Natural killer cell (primary cell): ENCODE data around the gene TUBB. TPM values are rescaled to one million over a fixed set of nuclear protein-coding genes. Genes with fewer than 3 reads are reported as not detected.

ENCODE experiments used
- ATAC-seq, 3 donors: fragments of 150-1000 bp in 2 of 3; fragments of 200-7000 bp in 1 of 3; cut with Tn5 transposase; 1 replicate in 1 of 3; 2 replicates in 2 of 3; pipeline ENCODE4 v1.10.0; 2021; ENCODE audit warnings: mild to moderate bottlenecking in 2 of 3, moderate library complexity in 2 of 3
- DNase-seq, 2 donors: peaks; one replicate each; pipeline versions ENCODE4 v3.0.0 to v3.0.0-alpha.2; 2013 to 2021; ENCODE audit warnings: mixed read lengths in 1 of 2
- H3K27ac ChIP-seq: one replicate; pipeline ENCODE4 v1.5.1; 2013; ENCODE audit warnings: mild to moderate bottlenecking, low read length
- H3K27me3 ChIP-seq: one replicate; pipeline ENCODE4 v1.6.1; 2013; ENCODE audit warnings: low read length; ENCODE audit not compliant: control insufficient read depth, insufficient read depth
- H3K36me3 ChIP-seq: one replicate; pipeline ENCODE4 v1.6.1; 2013; ENCODE audit warnings: low read length; ENCODE audit not compliant: control insufficient read depth, insufficient read depth
- H3K4me1 ChIP-seq: one replicate; pipeline ENCODE4 v1.6.1; 2013; ENCODE audit warnings: low read length; ENCODE audit not compliant: control insufficient read depth, insufficient read depth
- H3K4me3 ChIP-seq: one replicate; pipeline ENCODE4 v1.5.1; 2013; ENCODE audit warnings: low read length
- H3K9me3 ChIP-seq: one replicate; pipeline ENCODE4 v1.6.1; 2013; ENCODE audit warnings: low read length; ENCODE audit not compliant: control insufficient read depth, insufficient read depth
- H3K27ac Mint-ChIP-seq, 2 donors: one replicate each; pipeline ENCODE4 v1.8.0; 2022; ENCODE audit warnings: mild to moderate bottlenecking in 2 of 2, mixed read lengths in 2 of 2, moderate library complexity in 1 of 2
- H3K27me3 Mint-ChIP-seq, 2 donors: one replicate each; pipeline ENCODE4 v1.8.0; 2022; ENCODE audit warnings: low read depth in 2 of 2, mixed read lengths in 2 of 2
- H3K36me3 Mint-ChIP-seq: one replicate; pipeline ENCODE4 v1.8.0; 2022; ENCODE audit warnings: mixed read lengths
- H3K4me1 Mint-ChIP-seq, 2 donors: one replicate each; pipeline ENCODE4 v1.8.0; 2022; ENCODE audit warnings: mixed read lengths in 2 of 2
- H3K4me3 Mint-ChIP-seq: one replicate; pipeline ENCODE4 v1.8.0; 2022; ENCODE audit warnings: mild to moderate bottlenecking, moderate library complexity, mixed read lengths
- H3K9me3 Mint-ChIP-seq, 2 donors: one replicate each; pipeline ENCODE4 v1.8.0; 2022; ENCODE audit warnings: mixed read lengths in 2 of 2
- CTCF ChIP-seq: fragments of 200-600 bp; IDR thresholded peaks from one replicate; pipeline ENCODE4 v1.8.0; 2022; ENCODE audit warnings: antibody characterized with exemption
- WGBS: methylation state at CpG from one replicate; pipeline ENCODE4 v1.1.7; 2013; ENCODE audit warnings: missing lambda C conversion rate; ENCODE audit not compliant: insufficient coverage; 5-methylcytosine and 5-hydroxymethylcytosine counted together
- intact Hi-C: fragments of 100-400 bp; cut with micrococcal nuclease; formaldehyde crosslinking; loops from one replicate; pipeline ENCODE4 v1.14.2; 2022
- total RNA-seq, 4 donors: library from RNA; stranded (reverse); fragments of 120-200 nt in 1 of 4; gene quantifications; one replicate each; pipeline versions ENCODE4 v1.2.3 to v1.2.4, GENCODE V29; 2013 to 2022

The TUBB gene
- total RNA-seq, 3 donors from 2014 or later (not counting 1 experiment from before 2014, with no cell fraction given) = 121 to 168 (median 127) TPM

DNA sequence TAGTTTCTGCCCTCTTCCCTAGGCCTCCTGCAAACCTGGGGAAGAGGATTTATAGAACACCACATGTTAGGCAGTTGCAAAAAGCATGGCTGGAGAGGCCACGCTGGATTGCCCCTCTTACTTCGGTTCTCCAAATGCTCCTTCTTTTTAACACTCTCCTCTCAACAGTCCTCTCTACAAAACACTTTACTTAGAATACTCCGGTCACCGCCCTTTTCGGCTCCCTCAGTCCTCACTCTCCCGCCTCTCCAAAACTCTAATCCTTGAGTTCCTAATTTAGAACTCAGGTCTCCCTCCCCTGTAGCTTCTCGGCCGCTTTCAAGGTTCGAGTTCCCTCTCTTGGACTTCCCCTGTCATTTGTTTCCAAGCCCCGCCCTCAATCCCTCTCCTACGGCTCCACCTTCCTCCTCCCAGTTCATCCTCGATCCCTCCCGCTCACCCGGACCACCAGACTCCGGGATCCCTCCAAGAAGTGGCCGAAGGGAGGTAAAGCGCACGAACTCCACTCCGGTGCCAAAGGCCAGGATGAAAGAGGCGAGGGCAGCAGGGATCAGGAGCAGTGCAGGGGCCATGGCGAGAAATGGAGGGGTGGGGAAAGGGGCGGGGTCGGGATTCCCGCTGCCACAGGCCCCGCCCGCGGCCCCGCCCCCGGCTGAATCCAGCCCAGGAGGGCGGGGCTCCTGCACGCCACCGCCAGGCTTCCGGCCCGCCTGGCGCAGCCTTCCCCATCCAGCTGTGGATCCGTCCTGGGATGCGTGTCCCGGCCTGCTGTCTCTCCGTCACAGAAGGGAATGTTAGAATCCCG lies 29.5 kb upstream of the TUBB start, which contains the start of gene NRM:
TSS of gene NRM (minus strand) at position 582 of the 805 bp plus-strand sequence. CDS start at position 572, 10 bp downstream.
- peaks cover 41 to 52% of the 10 kb centered on the region in 2 donors for H3K4me1 Mint-ChIP-seq
- no peaks in the 10 kb centered on the region for H3K27me3 Mint-ChIP-seq
- DNase-seq (peak; percentile 55 to 84), ATAC-seq (peak; percentile 21 to 46 (median 31))
- no peaks in the 10 kb centered on the region for H3K36me3 ChIP-seq
- no peaks in the 10 kb centered on the region for H3K36me3 Mint-ChIP-seq
- H3K27me3 ChIP-seq = no peaks in the 10 kb centered on the region
- H3K4me3 ChIP-seq = peak within 1 kb of the TSS; percentile 60
- H3K4me3 Mint-ChIP-seq = peak within 1 kb of the TSS; percentile 79
- WGBS = 2% methylated on average over 40 of the region's 40 CpGs
- H3K9me3 Mint-ChIP-seq = no peaks in the 10 kb centered on the region
- peak within 1 kb of the TSS; percentile 33 for H3K27ac ChIP-seq
- H3K4me1 ChIP-seq = peaks cover 50% of the 10 kb centered on the region
- peak within 1 kb of the TSS; percentile 91 to 98 for H3K27ac Mint-ChIP-seq
- no peak for TF ChIP-seq CTCF
- intact Hi-C loops = no loop called here
- no peaks in the 10 kb centered on the region for H3K9me3 ChIP-seq

DNA sequence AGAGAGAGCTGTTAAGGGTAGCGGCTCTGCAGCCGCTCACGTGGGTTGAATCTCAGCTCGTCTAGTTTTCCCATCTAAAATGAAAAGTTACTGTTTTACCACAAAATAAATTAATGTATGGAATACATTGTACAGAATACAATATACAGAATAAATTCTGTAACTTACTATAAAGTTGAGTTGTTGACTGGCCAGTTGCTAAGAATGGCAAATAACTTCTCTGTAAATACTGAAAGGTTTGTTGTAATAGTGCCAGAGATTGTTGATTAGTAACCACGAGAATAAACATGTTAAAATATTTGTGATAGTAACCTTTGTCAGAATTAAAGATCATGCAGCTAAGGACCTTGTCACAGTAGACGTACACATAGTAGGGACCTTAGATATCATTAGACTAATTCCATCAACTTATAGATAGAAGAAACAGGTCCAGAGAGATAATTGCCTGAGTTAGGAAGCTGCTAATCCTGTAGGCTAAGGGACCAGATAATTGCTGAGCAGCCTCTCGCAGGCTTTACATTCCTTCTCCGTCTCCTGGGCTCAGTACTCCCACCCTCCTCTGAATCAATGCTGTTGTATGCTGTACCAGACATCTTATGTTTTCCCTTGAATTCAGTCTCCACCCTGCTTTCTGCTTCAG lies 28.8 kb upstream of the TUBB start:
- ATAC-seq (no peak), DNase-seq (no peak)
- no peaks in the 10 kb centered on the region for H3K36me3 ChIP-seq
- H3K4me1 ChIP-seq = peaks cover 42% of the 10 kb centered on the region
- H3K4me3 ChIP-seq = peak overlapping the region; percentile 60
- peak overlapping the region; percentile 91 to 98 for H3K27ac Mint-ChIP-seq
- intact Hi-C loops = no loop called here
- H3K27me3 Mint-ChIP-seq = no peaks in the 10 kb centered on the region
- no peaks in the 10 kb centered on the region for H3K9me3 ChIP-seq
- WGBS = 51% methylated on average over 3 of the region's 8 CpGs
- peak overlapping the region; percentile 79 for H3K4me3 Mint-ChIP-seq
- H3K36me3 Mint-ChIP-seq = no peaks in the 10 kb centered on the region
- H3K27ac ChIP-seq = no peak overlapping the region
- H3K27me3 ChIP-seq = no peaks in the 10 kb centered on the region
- H3K4me1 Mint-ChIP-seq = peaks cover 39 to 45% of the 10 kb centered on the region in 2 donors
- no peaks in the 10 kb centered on the region for H3K9me3 Mint-ChIP-seq
- TF ChIP-seq CTCF = no peak

DNA sequence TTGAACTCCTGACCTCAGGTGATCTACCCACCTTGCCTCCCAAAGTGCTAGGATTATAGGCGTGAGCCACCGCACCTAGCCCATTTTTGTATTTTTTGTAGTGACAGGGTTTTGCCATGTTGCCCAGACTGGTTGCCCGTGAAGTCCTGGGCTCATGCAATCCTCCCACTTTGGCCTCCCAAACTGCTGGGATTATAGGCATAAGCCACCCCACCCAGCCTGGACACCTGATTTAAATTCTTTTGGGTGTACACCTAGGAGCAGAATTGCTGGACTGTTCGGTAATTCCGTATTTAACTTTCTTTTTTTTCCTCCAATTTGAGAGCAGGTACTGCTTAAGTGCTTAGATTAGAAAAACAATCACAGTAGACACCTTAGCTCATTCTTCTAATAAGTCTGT lies 23.7 kb upstream of the TUBB start:
- H3K27me3 ChIP-seq = no peaks in the 10 kb centered on the region
- no peaks in the 10 kb centered on the region for H3K27me3 Mint-ChIP-seq
- DNase-seq (no peak), ATAC-seq (no peak)
- H3K9me3 Mint-ChIP-seq = no peaks in the 10 kb centered on the region
- 100% methylated on average over 5 of the region's 5 CpGs for WGBS
- H3K4me1 ChIP-seq = peaks cover 2% of the 10 kb centered on the region
- H3K27ac Mint-ChIP-seq = no peak overlapping the region
- no peak overlapping the region for H3K4me3 Mint-ChIP-seq
- no peak overlapping the region for H3K27ac ChIP-seq
- H3K4me1 Mint-ChIP-seq = peaks cover 0 to under 1% of the 10 kb centered on the region in 2 donors
- H3K9me3 ChIP-seq = no peaks in the 10 kb centered on the region
- H3K36me3 Mint-ChIP-seq = no peaks in the 10 kb centered on the region
- peaks cover 3% of the 10 kb centered on the region for H3K36me3 ChIP-seq
- TF ChIP-seq CTCF = no peak
- intact Hi-C loops = no loop called here
- H3K4me3 ChIP-seq = no peak overlapping the region
